DOHH2 (cell line): ENCODE data around the gene NLGN3.

Source experiments
- EZH2phosphoT487 ChIP-seq: fragments of 200-600 bp; sonication (generic); IDR thresholded peaks from 2 replicates; pipeline ENCODE4 v1.6.1; 2017; ENCODE audit warnings: borderline replicate concordance, mild to moderate bottlenecking, antibody characterized with exemption, low read length, moderate library complexity, mixed read lengths
- TF ChIP-seq, protein P1 (sequence below): fragments of 200-600 bp; sonication (generic); IDR thresholded peaks from one replicate; pipeline ENCODE4 v1.5.1; 2014; ENCODE audit warnings: antibody characterized with exemption, mild to moderate bottlenecking, low read depth, low read length; ENCODE audit not compliant: poor library complexity, severe bottlenecking

DNA sequence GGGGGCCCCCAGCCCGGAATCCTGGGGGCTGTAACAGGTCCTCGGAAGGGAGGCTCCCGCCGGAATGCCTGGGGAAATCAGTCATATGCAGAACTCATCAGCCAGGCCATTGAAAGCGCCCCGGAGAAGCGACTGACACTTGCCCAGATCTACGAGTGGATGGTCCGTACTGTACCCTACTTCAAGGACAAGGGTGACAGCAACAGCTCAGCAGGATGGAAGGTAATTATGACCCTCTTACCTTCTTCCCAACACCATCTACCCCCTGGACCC, 47.9 kb upstream of the NLGN3 start:
- TF ChIP-seq, protein P1, sequence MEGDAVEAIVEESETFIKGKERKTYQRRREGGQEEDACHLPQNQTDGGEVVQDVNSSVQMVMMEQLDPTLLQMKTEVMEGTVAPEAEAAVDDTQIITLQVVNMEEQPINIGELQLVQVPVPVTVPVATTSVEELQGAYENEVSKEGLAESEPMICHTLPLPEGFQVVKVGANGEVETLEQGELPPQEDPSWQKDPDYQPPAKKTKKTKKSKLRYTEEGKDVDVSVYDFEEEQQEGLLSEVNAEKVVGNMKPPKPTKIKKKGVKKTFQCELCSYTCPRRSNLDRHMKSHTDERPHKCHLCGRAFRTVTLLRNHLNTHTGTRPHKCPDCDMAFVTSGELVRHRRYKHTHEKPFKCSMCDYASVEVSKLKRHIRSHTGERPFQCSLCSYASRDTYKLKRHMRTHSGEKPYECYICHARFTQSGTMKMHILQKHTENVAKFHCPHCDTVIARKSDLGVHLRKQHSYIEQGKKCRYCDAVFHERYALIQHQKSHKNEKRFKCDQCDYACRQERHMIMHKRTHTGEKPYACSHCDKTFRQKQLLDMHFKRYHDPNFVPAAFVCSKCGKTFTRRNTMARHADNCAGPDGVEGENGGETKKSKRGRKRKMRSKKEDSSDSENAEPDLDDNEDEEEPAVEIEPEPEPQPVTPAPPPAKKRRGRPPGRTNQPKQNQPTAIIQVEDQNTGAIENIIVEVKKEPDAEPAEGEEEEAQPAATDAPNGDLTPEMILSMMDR: no peak
- TF ChIP-seq EZH2phosphoT487: no peak
